ENCODE measurements around the gene RUSC2. TPM values are rescaled to one million over a fixed set of nuclear protein-coding genes. Genes with fewer than 3 reads are reported as not detected.

The RUSC2 gene
- total and polyA plus RNA-seq, 2 of the 13 experiments (the other 11 are each of a cell fraction or from before 2014, with no cell fraction given), result 2.8 to 3.3 TPM

- TF ChIP-seq UBTF (CRISPR knock-in tag; IDR thresholded peaks at IDR 0.05) (0 out of 2 replicates have a peak, but pooled peaks have one; percentile 36), MIER3 (CRISPR knock-in tag; IDR thresholded peaks at IDR 0.05; ENCODE audit: borderline replicate concordance) (no peak), SMAD9 (CRISPR knock-in tag; IDR thresholded peaks at IDR 0.05) (no peak), KDM2A (CRISPR knock-in tag; IDR thresholded peaks at IDR 0.05; ENCODE audit: borderline replicate concordance, low read depth) (0 out of 2 replicates have a peak, but pooled peaks have one; percentile 12), IKZF1 (IDR thresholded peaks at IDR 0.05) (no peak), ARNT2 (CRISPR knock-in tag; IDR thresholded peaks at IDR 0.05; ENCODE audit: low read depth) (no peak), TBP (CRISPR knock-in tag; IDR thresholded peaks at IDR 0.05) (no peak), MAFF (IDR thresholded peaks at IDR 0.05; ENCODE audit: low read depth, low read length) (no peak), ZNF781 (CRISPR knock-in tag; IDR thresholded peaks at IDR 0.05; ENCODE audit: borderline replicate concordance, not compliant biosample characterization) (no peak), ZNF678 (CRISPR knock-in tag; IDR thresholded peaks at IDR 0.05) (peak; percentile 9; the same call in 1 of the 2 replicates), GABPB1 (CRISPR knock-in tag; IDR thresholded peaks at IDR 0.05) (no peak), HES4 (CRISPR knock-in tag; IDR thresholded peaks at IDR 0.05; ENCODE audit: borderline replicate concordance) (no peak), ZNF563 (CRISPR knock-in tag; IDR thresholded peaks at IDR 0.05) (peak; percentile 9; the same call in 1 of the 2 replicates), AGO1 (IDR thresholded peaks at IDR 0.05; ENCODE audit: low read depth, low read length, poor library complexity, severe bottlenecking) (peak; percentile 39), CEBPZ (IDR thresholded peaks at IDR 0.05; ENCODE audit: low read length) (no peak), SNAPC4 (CRISPR knock-in tag; IDR thresholded peaks at IDR 0.05) (0 out of 2 replicates have a peak, but pooled peaks have one; percentile 47), ZNF44 (CRISPR knock-in tag; IDR thresholded peaks at IDR 0.05) (no peak), ZNF775 (CRISPR knock-in tag; IDR thresholded peaks at IDR 0.05; ENCODE audit: borderline replicate concordance) (no peak)
Measured at GRCh38 chr9:35490155-35490909, 421 bp downstream of the RUSC2 start (continued).
